ENCODE measurements around the gene PSME4. TPM values are rescaled to one million over a fixed set of nuclear protein-coding genes. Genes with fewer than 3 reads are reported as not detected.

Gene PSME4, protein sequence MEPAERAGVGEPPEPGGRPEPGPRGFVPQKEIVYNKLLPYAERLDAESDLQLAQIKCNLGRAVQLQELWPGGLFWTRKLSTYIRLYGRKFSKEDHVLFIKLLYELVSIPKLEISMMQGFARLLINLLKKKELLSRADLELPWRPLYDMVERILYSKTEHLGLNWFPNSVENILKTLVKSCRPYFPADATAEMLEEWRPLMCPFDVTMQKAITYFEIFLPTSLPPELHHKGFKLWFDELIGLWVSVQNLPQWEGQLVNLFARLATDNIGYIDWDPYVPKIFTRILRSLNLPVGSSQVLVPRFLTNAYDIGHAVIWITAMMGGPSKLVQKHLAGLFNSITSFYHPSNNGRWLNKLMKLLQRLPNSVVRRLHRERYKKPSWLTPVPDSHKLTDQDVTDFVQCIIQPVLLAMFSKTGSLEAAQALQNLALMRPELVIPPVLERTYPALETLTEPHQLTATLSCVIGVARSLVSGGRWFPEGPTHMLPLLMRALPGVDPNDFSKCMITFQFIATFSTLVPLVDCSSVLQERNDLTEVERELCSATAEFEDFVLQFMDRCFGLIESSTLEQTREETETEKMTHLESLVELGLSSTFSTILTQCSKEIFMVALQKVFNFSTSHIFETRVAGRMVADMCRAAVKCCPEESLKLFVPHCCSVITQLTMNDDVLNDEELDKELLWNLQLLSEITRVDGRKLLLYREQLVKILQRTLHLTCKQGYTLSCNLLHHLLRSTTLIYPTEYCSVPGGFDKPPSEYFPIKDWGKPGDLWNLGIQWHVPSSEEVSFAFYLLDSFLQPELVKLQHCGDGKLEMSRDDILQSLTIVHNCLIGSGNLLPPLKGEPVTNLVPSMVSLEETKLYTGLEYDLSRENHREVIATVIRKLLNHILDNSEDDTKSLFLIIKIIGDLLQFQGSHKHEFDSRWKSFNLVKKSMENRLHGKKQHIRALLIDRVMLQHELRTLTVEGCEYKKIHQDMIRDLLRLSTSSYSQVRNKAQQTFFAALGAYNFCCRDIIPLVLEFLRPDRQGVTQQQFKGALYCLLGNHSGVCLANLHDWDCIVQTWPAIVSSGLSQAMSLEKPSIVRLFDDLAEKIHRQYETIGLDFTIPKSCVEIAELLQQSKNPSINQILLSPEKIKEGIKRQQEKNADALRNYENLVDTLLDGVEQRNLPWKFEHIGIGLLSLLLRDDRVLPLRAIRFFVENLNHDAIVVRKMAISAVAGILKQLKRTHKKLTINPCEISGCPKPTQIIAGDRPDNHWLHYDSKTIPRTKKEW (N-terminal part only)
- total RNA-seq (2014; rRNA removed), result 27.8 and 33.5 TPM in 2 replicates
- 21.4 TPM for polyA plus RNA-seq (2012)

DNA sequence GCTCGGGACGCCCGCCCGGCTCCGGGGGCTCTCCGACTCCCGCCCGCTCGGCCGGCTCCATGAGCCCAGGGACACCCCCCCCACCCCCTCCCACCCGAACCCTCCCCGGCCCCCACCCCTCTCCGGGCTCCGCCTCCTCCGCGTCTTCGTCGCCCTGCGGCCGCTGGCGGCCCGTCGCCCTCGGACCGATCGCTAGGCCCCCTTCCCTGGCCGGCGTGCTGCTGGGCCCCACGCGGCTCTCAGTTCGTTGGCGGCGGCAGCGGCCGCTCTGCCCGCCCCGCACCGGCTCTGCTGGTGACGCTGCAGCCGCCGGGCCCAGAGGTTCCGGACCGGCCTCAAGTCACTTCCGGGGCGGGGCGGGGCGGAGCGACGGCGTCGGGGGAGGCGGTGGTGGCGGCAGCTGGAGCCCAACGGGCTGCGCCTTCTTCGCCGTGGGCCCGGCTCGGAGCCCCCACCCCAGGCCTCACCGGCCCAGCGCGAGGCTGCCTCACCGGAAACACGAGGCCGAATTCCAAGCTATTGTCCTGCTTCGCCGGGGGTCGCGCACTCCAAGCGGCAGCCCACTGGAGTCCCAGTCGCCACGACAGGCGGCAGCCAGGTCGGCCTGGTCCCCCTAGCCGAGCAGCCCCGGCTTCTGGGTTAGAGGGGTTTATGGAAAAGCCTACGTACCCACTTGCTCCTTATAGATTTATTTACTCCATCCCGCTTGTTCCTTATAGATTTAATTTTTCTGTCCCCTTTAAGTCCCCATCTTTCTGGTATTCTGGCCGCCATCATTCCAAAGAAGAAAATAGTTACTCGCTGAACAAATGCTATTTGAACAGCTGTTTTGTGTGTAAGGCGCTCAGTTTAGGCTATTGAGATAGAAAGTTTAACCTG, at the start of gene PSME4:
Gene PSME4, minus strand, starts transcription at position 270 of the 879 bp plus-strand sequence. Its CDS starts 209 bp downstream, at position 61.
- DNase-seq (ENCODE audit: low read depth), result peak; percentile 87

DNA sequence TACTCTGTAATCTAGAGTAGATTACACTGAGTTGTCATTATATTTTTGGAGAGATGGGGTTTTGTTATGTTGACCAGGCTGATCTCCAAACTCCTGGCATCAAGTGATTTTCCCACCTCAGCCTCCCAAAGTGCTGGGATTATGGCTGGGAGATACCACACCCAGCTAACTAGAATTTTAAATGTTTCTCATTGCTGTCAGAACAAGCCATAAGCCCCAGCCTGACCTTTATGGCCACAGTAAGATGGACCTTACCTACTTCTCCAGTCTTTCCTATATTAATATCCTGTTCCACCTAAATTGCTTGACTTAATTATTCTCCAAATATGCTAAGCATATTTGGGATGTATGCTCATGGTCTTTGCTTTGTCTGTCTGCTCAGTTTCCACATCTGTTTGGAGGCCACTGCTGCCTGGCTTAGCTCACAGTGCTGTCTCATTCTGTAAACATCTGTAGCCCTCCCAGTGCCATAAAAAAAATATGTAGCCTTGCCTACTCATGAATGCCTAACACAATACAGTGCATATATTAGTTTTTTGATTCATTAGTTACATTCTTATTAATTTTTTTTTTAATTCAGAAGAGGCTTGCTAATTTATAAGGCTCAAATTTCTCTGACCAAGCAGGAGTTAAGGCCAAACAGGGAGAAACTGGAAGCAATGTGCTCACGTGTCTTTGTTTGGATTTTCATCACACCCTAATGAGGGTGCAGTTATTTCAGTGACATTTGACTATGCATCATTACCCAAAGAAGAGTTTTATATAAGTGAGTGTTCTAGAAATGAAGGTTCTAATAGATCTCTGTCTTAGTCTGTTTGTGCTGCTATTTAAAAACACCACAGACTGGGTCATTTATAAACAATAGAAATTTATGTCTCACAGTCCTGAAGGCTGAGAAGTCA, 45.3 kb upstream of the PSME4 start:
- DNase-seq (ENCODE audit: low read depth), result peak; percentile 51

DNA sequence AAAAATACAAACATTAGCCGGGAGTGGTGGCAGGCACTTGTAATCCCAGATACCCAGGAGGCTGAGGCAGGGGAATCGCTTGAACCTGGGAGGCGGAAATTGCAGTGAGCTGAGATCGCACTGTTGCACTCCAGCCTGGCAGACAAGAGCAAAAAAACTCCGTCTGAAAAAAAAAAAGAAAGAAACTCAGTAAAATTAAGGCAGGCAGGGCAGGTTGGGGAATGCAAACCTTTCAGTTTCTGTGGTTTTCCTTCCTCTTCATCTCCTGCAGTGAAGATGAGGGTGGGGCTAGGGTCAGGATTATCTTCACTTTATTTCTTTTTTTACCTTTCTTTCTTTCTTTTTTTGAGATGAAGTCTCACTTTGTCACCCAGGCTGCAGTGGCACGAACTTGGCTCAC, 43.2 kb upstream of the PSME4 start:
- DNase-seq (ENCODE audit: low read depth), result no peak

DNA sequence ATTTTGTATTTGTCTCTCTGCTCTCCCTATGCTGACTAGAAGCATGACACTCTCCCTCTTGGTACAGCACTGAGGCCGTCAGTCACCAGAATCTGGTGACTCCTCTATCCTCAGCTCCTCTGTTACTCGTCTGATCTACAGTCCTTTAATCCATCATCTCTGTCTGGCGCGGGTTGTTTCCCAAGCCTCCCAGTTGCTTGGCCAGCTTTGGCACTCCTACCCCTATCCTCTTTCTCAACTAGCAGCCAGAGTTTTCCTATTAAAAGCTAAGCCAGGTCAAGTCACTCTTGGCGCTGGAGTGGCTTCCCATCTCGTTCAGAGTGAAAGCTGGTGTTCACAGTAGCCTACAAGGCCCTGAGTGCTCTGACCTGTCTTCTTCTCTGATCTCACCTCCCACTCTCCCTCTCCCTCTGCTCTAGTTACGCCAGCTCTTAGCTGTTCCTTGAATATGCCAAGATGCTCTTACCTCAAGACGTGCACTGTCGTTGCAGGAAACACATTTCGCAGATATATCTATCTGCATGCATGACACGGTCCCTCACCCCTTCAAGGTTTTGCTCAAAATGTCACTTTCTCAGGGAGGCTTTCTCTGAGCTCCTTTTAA, 41.8 kb upstream of the PSME4 start:
- DNase-seq (ENCODE audit: low read depth), result no peak

DNA sequence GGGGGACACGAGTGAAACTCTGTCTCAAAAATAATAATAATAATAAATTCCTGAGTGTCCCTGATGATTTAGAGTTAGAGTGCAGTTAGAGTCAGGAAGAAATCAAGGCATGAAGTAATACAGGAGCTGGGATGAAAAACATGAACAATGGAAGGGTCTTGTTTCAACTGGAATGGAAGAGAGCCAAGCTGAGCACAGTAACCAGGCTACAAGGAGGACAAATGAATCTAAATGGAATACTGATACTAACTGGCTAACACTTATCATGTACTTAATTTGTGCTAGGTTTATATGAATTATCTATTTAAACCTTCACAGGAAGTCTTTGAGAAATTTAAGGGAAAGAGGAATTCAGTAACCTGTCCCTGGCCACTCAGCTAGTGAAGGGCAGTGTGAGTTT, 38.8 kb upstream of the PSME4 start:
- no peak for DNase-seq (ENCODE audit: low read depth)

DNA sequence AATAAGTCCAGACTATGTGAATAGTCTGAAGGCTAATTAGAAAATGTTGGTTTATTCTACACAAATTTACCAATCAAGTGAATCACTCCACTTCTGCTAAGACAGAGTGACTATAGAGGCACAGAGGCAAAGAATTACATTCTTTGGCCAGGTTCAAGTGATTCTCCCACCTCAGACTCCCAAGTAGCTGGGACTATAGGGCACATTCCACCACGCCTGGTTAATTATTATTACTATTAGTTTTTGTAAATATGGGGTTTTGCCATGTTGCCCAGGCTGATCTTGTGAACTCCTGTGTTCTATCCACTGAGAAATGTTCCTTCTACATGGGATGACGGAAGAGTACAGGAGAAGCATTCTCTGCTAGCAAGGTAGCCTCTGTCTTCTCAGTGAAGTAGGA, 37.6 kb upstream of the PSME4 start:
- no peak for DNase-seq (ENCODE audit: low read depth)

DNA sequence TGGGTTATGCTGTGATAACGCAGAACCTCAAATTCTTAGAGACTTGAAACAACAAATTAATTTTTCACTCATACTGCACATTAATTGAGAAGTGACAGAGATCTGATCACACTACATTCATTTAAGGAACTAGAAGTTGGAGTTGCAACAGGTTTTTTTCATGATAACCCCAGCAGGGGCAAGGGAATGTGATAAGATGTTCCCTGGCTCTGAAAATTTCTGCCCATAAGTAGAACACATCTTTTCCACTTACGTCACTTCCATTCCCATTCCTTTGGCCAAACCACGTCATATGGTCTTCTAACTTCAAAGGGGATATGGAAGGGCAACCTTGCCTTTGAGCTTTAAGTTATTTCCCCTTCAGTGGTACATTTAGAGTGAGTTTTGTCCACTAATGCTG, 29.7 kb upstream of the PSME4 start:
- no peak for DNase-seq (ENCODE audit: low read depth)

DNA sequence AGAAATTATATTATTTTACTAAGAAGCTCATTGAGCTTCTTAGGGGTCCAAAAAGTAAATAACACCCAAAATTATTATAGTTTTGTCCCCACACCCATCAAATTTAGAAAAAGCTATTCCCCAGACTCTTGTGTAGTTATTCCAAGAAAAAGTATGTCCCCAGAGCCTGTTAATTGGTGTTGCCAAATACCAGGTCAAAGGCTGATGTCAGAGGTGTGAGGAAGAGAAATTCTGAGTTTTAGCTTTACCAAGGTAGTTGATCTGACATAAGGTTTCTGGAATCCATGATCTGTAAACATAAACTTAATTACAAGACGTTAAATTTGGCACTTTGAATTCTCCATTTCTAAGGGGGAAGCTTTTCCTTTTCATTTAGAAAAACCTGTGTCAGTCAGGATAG, 29.3 kb upstream of the PSME4 start:
- no peak for DNase-seq (ENCODE audit: low read depth)

DNA sequence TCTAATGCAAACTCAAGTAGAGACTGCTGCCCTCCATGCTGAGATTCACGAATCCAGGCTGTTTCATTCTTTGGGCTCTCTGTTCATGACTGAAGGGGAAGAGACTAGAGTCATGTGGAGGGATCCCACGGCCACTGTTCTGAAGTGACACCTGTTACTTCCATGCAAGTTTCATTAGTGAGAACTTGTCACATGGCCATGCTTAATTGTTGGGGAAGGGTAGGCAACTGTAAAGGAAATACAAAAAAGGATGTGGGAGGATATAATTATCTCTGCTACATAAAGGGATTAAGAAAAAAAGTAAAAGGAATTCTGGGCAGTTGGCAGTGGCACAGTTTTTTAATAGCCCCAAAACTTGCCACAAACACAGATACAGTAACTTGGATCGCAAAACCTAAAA, 28.0 kb upstream of the PSME4 start:
- DNase-seq (ENCODE audit: low read depth), result no peak

DNA sequence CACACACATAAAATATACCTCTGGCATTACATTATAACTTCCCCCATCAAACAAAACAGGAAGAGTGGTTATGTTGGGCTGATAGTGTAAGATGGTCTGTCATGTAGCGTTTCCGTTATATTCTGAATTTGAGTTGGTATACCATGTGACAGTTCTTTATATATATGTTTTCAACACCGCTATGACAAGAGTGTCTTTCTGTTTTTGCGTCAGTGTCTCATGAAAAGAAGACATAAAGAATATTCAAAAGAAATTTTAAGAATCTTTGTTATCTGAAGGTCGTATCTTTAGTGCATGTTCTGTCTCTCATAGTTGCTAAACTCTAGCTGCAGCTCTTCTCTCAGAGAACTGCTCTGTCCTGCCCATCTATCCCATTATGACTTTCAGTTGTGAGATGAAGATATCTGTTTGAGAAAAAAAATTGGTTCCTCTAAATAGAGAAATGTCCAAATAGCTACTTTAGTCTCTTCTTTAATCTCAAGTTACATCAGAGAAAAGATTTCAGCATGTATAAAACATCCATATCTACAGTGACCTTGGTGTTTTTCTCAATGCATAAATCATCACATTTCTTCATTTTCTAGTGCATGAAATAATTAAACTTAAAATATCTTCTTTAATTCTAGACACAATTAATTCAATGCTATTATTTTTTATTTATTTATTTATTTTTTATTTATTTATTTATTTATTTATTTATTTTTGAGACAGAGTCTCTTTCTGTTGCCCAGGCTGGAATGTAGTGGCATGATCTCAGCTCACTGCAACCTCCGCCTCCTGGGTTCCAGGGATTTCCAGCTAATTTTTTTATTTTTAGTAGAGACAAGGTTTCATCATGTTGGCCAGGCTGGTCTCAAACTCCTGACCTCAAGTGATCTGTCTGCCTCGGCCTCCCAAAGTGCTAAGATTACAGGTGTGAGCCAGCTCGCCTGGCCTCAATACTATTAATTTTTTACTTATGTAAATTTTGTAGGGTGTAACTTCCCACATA, 24.3 kb upstream of the PSME4 start:
- no peak for DNase-seq (ENCODE audit: low read depth)

DNA sequence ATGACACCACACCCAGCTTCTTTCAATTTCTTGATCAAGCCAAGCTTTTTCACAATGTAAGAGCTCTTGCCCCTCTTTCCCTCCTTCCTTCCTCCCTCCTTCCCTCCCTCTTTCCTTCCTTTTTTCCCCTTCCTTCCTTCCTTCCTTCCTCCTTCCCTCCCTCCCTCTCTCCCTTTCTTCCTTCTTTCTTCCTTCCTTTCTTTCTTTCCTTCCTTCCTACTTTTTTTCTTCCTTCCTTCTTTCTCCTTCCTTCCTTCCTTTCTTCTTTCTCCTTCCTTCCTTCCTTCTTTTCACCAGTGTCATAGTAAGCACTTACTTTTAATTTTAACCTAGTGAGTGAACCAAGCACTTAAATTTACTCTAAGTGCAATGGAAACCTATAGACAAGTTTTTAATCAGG, 21.2 kb upstream of the PSME4 start:
- DNase-seq (ENCODE audit: low read depth), result no peak

DNA sequence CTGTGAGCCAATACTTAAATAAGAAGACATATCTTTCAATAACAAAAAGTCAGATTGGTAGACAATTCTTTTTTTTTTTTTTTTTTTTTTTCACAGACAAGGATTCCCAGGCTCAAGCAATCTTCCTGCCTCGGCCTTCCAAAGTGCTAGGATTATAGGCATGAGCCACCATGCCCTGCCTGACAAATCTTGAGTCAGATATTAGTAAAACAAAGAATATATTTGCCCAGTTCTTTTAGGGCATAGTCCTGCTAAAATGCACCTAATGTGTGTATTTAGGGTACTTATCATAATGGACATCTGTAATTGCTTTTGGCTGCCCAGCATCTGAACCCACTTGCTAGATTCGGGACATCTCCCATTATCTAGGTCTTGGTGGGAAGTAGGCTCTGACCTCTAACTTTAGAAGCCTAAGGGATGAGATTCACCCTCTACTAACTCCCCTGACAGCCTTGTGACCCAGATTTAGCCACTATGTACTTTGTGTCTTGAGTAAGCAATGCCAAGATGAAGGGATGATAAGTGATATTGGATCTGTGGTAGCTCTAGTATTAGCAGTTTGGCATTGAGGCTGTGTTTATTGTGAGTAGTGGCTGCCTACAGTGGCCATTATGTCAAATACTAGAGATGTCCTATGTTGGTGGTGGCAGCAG, 18.5 kb upstream of the PSME4 start:
- no peak for DNase-seq (ENCODE audit: low read depth)

DNA sequence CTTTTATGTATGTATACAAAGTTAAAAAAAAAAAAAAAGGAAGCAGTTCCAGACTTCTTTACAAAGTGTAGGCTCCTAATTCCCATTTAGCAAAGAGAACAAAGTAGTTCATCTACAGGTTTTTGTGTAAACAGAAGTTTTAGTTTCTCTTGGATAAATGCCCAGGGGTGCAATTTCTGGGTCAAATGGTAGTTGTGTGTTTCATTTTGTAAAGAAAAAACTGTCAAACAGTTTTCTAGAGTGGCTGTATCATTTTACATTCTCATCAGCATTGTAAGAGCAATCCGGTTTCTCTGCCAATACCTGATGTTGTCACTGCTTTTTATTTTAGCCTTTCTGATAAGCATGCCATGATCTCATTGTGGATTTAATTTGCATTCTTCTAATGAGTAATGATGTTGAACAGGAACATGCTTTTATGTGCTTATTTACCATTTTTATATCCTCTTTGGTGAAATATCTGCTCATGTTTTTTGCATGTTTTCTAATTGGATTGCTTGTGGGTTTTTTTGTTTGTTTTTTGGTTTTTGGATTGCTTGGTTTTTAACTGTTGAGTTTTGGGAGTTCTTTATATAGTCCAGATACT, 16.6 kb upstream of the PSME4 start:
- peak; percentile 49 for DNase-seq (ENCODE audit: low read depth)

DNA sequence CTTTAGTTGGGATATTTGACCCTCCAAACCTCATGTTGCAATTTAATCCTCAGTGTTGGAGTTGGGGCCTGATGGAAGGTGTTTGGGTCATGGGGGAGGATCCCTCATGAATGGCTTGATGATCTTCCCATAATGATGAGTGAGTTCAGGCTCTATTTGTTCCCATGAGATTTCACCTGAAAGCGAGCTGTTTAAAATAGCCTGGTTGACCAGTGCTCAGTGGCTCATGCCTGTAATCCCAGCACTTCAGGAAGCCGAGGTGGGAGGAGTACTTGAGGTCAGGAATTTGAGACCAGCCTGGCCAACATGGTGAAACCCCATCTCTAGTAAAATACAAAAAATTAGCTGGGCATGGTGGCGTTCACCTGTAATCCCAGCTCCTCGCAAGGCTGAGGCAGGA, 14.9 kb upstream of the PSME4 start:
- DNase-seq (ENCODE audit: low read depth), result no peak

DNA sequence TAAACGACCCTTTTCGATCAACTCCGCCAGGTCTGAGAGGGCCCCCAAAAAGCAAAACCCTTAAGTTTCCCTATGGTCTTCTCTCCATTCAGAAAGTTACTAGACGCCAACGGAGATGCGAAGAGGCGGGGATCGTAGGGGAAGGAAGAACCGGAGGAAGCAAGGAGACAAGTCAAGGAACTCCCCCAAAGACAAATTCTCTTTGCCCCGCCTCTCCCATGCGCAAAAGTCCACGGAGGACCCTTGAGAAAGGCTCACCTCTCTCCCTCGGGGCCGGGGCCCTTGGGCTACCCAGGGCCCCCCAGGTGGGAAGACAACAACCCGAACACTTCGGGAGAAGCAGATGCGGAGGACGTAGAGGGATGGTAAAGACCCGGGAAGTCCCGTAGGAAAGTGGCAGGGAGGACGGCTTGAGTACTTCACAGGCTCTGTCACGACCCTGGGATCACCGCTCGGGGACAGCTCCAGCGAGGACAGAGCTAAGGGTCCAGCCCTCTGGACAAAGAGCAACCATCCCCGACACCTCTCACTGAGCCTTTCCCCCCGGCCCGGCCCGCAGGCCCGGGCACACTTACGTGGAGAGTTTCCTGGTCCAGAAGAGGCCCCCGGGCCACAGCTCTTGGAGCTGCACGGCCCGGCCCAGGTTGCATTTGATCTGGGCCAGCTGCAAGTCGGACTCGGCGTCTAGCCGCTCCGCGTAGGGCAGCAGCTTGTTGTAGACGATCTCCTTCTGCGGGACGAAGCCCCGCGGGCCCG, 647 bp downstream of the PSME4 start:
- peak; percentile 29 for DNase-seq (ENCODE audit: low read depth)

DNA sequence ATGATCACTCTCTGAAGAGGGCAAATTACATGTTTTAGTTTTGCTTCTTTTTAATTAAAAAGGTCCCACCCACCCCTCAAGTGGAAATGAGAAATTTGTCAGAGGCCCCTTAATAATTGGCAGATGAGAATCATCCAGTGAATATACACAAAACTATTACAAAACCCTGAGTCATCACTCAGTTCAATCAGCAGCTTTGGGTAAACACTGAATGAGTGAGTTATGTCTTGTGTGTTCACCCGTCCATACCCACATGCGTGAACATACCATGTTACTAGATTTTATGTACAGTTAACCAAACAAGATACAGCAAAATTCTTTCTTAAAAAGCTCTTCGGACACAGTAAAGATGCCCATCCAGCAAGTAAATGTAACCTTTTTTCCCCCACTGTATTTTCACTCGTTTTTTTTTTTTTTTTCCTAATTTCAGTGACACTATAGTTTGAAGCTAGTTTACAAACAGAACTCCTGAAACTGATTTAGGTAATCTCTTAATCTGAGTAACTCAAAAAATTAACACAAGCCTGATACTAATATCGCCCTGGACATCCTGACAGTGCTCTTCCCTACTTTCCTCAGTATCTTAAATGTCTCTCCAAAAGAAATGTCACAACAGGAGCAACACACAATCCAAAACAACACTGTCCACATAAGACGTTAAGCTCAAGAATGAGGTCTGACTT, 1.4 kb downstream of the PSME4 start:
- peak; percentile 79 for DNase-seq (ENCODE audit: low read depth)

All from LHCN-M2 (cell line).